ENCODE data around the gene TTF2. TPM values are rescaled to one million over a fixed set of nuclear protein-coding genes. Genes with fewer than 3 reads are reported as not detected.
"Not testable (repeated sequence)": the region's sequence is repeated elsewhere in the genome, so short reads cannot be mapped to it uniquely, and the experiment has no call there.

Gene TTF2
- total RNA-seq, 2 experiments from 2014 or later, result 78.0 to 83.8 TPM

DNA sequence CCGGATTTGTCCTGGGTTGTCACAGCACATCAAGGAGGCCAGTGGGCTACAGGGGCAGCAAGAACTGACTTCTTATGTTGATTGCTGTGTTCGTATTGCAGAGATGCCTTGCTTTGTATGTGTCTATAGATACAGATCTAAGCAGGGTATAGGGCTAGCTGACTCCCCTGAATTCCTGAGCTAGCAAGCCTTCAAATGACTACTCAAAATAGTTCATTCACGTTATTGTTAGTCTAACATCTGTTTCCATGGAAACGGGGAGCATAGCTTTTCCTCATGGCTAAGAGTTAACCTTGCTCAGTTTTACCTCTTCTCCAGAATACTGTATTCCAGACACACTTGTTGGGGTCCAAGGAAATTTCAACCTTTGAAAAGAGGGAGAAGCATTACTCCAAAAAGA is 37.3 kb downstream of the TTF2 start:
- Mint-ChIP-seq H3K27me3 (no peaks in the 10 kb centered on the region), H3K4me3 (no peak overlapping the region), H3K36me3 (ENCODE audit: low read depth) (peaks cover 73% of the 10 kb centered on the region), H3K27ac (no peak overlapping the region), H3K9me3 (no peaks in the 10 kb centered on the region), H3K4me1 (peaks cover 18% of the 10 kb centered on the region)
- ChIA-PET CTCF (interaction anchor here (1.7 kb wide), 1 partner anchor 26 kb away, joined by 3 read pairs; no protein-coding TSS in a partner anchor), POLR2A (no interaction called here)
- DNase-seq, result no peak

DNA sequence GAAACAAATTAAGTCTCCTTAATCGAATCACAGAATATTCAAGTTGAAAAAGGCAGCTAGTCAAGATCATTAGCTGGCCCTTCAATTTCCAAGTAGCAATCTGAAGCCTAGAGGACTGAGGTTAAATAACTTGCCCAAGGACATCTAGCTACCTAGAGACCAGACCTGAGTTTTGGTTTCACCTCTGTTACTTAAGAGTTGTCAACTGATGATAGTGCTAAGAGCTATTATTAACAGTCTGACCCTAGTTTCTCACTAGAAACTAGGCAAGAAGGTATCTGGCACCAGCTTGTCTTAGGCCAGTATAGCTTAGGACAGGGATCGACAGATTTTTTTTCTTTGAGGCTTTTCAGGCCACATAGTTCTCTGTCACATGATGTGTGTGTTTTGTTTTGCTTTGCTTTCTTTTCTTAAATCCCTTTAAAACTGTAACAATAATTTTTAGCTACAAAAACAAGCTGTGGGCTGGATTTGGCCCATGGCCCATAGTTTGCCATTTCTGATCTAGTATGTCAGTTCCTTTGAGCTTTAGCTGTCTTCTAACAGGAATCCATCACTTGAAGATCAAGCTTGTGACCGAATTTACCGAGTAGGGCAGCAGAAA is 38.3 kb downstream of the TTF2 start:
- CTCF ChIA-PET, result no interaction called here
- no peak for DNase-seq
- POLR2A ChIA-PET, result interaction anchor here (0.8 to 1.2 kb wide), 3 partner anchors 13 to 38 kb away, joined by 3 to 4 read pairs (median 3); partner anchors contain the start of gene TTF2
- H3K27me3 Mint-ChIP-seq, result no peaks in the 10 kb centered on the region
- peaks cover 10% of the 10 kb centered on the region for H3K4me1 Mint-ChIP-seq
- no peaks in the 10 kb centered on the region for H3K9me3 Mint-ChIP-seq
- H3K36me3 Mint-ChIP-seq (ENCODE audit: low read depth), result peaks cover 70% of the 10 kb centered on the region
- H3K27ac Mint-ChIP-seq, result no peak overlapping the region
- no peak overlapping the region for H3K4me3 Mint-ChIP-seq

DNA sequence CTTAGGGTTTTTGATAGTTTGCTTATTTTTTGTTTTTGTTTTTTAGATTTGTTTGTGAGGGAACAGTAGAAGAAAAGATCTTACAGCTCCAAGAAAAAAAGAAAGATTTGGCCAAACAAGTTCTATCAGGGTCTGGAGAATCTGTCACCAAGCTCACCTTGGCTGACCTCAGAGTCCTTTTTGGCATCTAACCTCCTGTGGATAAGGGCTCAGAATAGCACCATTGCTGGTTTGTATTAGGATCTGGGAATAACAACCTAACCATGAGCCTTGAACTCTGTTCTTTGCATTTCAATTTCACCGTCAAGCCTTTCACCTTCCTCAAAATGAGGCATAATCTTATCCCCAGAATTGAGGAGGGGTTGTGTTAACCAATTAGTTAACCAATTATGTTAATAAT is 41.2 kb downstream of the TTF2 start:
- Mint-ChIP-seq H3K27ac (no peak overlapping the region), H3K9me3 (no peaks in the 10 kb centered on the region), H3K36me3 (ENCODE audit: low read depth) (peaks cover 79% of the 10 kb centered on the region), H3K27me3 (no peaks in the 10 kb centered on the region), H3K4me3 (no peak overlapping the region), H3K4me1 (peaks cover under 1% of the 10 kb centered on the region)
- POLR2A ChIA-PET, result no interaction called here
- DNase-seq, result no peak
- CTCF ChIA-PET, result interaction anchor here (1.0 kb wide), 1 partner anchor 21 kb away, joined by 3 read pairs; no protein-coding TSS in a partner anchor

GRCh38 chr1:117101858-117102257 is 41.7 kb downstream of the TTF2 start:
- H3K27ac Mint-ChIP-seq, DNase-seq, H3K9me3 Mint-ChIP-seq, H3K4me3 Mint-ChIP-seq, H3K27me3 Mint-ChIP-seq, H3K4me1 Mint-ChIP-seq, POLR2A ChIA-PET: not testable (repeated sequence)
- CTCF ChIA-PET, result interaction anchor here (1.0 kb wide), 1 partner anchor 20 kb away, joined by 3 read pairs; no protein-coding TSS in a partner anchor
- H3K36me3 Mint-ChIP-seq (ENCODE audit: low read depth), result peaks cover 80% of the 10 kb centered on the region

DNA sequence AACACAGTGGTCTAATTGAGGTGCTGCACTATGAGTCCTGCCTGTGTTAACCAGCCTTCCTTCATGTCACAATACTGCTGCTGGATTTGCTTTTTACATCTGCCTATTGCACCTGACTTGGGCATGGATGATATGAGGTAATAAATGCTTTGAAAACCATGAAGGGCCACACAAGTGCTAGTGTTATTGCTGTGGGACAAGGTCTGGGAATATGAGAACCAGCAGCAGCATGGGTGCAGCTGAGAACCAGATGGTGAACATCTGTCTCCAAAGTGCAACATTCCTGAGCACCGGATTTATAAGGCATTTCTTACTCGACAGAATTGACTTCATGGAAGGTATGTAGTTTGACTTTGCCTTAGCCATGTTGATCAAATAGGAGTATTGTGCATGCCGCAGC is 44.9 kb downstream of the TTF2 start:
- POLR2A ChIA-PET, result no interaction called here
- peaks cover 16% of the 10 kb centered on the region for H3K4me1 Mint-ChIP-seq
- peaks cover 70% of the 10 kb centered on the region for H3K36me3 Mint-ChIP-seq (ENCODE audit: low read depth)
- DNase-seq, result no peak
- H3K4me3 Mint-ChIP-seq, result no peak overlapping the region
- H3K27ac Mint-ChIP-seq, result no peak overlapping the region
- CTCF ChIA-PET, result no interaction called here
- no peaks in the 10 kb centered on the region for H3K27me3 Mint-ChIP-seq
- H3K9me3 Mint-ChIP-seq, result no peaks in the 10 kb centered on the region

DNA sequence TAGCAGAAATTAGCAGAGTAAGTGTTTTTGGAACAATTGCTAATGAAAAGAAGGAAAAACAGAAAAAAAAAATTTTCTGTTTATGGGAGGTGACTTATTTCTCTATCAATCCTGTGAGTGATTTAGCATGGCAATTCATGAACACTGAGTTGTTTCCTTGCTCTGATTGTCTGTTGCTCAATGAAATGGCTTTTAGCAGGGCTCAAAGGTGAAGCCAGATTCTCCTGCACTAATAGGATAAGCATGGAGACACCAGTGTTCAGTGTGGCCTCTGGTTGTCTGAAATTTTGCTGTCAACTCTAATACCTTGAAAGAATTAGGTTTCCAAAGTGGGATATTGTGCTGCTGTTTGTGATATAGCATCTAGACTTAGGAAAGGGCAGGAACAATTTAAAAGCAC is 45.6 kb downstream of the TTF2 start:
- ChIA-PET POLR2A (no interaction called here), CTCF (no interaction called here)
- Mint-ChIP-seq H3K36me3 (ENCODE audit: low read depth) (peaks cover 63% of the 10 kb centered on the region), H3K4me3 (no peak overlapping the region), H3K27ac (no peak overlapping the region), H3K27me3 (no peaks in the 10 kb centered on the region), H3K4me1 (peaks cover 19% of the 10 kb centered on the region), H3K9me3 (no peaks in the 10 kb centered on the region)
- no peak for DNase-seq

DNA sequence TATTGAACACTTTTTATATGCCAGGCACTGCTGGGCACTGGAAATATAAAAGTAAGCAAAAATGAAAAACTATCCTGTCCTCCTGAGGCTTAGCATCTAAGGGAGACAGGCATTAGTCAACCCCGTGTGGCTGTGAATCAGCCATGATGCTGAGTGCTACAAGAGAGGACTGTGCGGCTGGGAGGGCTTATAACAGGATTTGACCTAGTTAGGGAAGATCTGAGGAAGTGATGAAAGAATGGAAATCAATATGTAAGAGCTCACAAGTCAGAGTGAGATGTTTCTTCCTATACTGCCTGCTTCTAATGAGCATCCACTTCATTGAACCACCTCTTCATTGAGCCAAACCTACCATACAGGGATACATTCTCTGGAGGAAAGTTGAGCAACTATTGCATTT is 46.4 kb downstream of the TTF2 start:
- CTCF ChIA-PET, result interaction anchor here (0.7 to 1.0 kb wide), 3 partner anchors 12 to 22 kb away, joined by 3 to 4 read pairs (median 3); no protein-coding TSS in a partner anchor
- Mint-ChIP-seq H3K9me3 (no peaks in the 10 kb centered on the region), H3K27me3 (no peaks in the 10 kb centered on the region), H3K27ac (no peak overlapping the region), H3K36me3 (ENCODE audit: low read depth) (peaks cover 55% of the 10 kb centered on the region), H3K4me3 (no peak overlapping the region), H3K4me1 (peaks cover 19% of the 10 kb centered on the region)
- DNase-seq, result no peak
- POLR2A ChIA-PET, result interaction anchor here (0.8 kb wide), 1 partner anchor 10 kb away, joined by 3 read pairs; no protein-coding TSS in a partner anchor

GRCh38 chr1:117107364-117107763 is 47.2 kb downstream of the TTF2 start:
- Mint-ChIP-seq H3K36me3 (ENCODE audit: low read depth) (peaks cover 51% of the 10 kb centered on the region), H3K27ac (no peak overlapping the region), H3K9me3 (no peaks in the 10 kb centered on the region), H3K4me1 (peaks cover 19% of the 10 kb centered on the region), H3K4me3 (no peak overlapping the region), H3K27me3 (no peaks in the 10 kb centered on the region)
- DNase-seq, result no peak
- ChIA-PET POLR2A (no interaction called here), CTCF (interaction anchor here (0.8 to 1.5 kb wide), 3 partner anchors 13 to 20 kb away, joined by 3 to 4 read pairs (median 4); no protein-coding TSS in a partner anchor)

- Mint-ChIP-seq H3K4me1 (peaks cover 19% of the 10 kb centered on the region), H3K9me3 (no peaks in the 10 kb centered on the region), H3K4me3 (no peak overlapping the region), H3K36me3 (ENCODE audit: low read depth) (peaks cover 24% of the 10 kb centered on the region), H3K27me3 (no peaks in the 10 kb centered on the region), H3K27ac (no peak overlapping the region)
- no peak for DNase-seq
- POLR2A ChIA-PET, result interaction anchor here (0.7 to 2.5 kb wide), 2 partner anchors 9 to 12 kb away, joined by 3 to 11 read pairs; no protein-coding TSS in a partner anchor
- CTCF ChIA-PET, result interaction anchor here (0.9 to 2.6 kb wide), 3 partner anchors 15 to 18 kb away, joined by 3 to 11 read pairs (median 4); no protein-coding TSS in a partner anchor
Measured at GRCh38 chr1:117110774-117111173, 50.6 kb downstream of the TTF2 start.

DNA sequence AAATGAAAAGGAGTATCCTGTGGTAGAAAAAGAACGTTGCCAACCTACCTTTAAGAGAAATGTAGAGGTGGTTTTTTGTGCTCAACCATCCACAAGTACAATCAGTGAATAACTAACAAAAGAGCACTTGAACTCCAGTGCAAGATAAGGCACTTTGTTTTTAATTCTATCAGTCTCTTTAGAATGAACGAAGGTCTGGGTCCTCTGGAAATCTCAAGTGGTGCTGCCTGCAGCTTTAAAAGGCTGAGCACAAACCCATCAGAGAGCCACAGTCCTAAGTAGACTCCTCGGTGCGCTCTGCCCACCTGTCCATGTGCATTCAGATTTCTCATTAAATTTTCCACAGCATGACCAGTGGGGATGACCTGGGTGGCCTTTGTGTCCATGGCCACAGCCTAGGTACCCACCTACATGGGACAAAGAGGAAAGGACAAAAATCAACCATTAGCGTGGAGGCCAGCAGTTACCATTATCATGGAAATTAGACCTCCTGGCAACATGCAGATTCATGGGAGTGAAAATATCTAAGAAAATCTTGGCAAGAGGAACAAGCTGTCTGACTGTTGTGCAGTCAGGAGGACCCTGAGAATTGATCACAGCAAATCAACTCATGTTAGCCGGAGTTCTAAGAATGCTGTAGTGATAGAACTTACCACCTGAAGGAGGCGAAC is 52.1 kb downstream of the TTF2 start:
- no peaks in the 10 kb centered on the region for H3K9me3 Mint-ChIP-seq
- H3K27me3 Mint-ChIP-seq, result no peaks in the 10 kb centered on the region
- no peak overlapping the region for H3K4me3 Mint-ChIP-seq
- ChIA-PET POLR2A (no interaction called here), CTCF (interaction anchor here (1.4 kb wide), 1 partner anchor 9 kb away, joined by 3 read pairs; no protein-coding TSS in a partner anchor)
- peaks cover 10% of the 10 kb centered on the region for H3K36me3 Mint-ChIP-seq (ENCODE audit: low read depth)
- H3K4me1 Mint-ChIP-seq, result peaks cover 15% of the 10 kb centered on the region
- H3K27ac Mint-ChIP-seq, result no peak overlapping the region
- DNase-seq, result no peak

GRCh38 chr1:117113199-117113598 is 53.1 kb downstream of the TTF2 start:
- H3K27ac Mint-ChIP-seq, result no peak overlapping the region
- DNase-seq, result no peak
- H3K36me3 Mint-ChIP-seq (ENCODE audit: low read depth), result peaks cover 3% of the 10 kb centered on the region
- no peaks in the 10 kb centered on the region for H3K9me3 Mint-ChIP-seq
- CTCF ChIA-PET, result no interaction called here
- POLR2A ChIA-PET, result interaction anchor here (1.1 kb wide), 1 partner anchor 53 kb away, joined by 3 read pairs; the partner anchor contains the start of gene TTF2
- peaks cover 13% of the 10 kb centered on the region for H3K4me1 Mint-ChIP-seq
- H3K4me3 Mint-ChIP-seq, result no peak overlapping the region
- no peaks in the 10 kb centered on the region for H3K27me3 Mint-ChIP-seq

DNA sequence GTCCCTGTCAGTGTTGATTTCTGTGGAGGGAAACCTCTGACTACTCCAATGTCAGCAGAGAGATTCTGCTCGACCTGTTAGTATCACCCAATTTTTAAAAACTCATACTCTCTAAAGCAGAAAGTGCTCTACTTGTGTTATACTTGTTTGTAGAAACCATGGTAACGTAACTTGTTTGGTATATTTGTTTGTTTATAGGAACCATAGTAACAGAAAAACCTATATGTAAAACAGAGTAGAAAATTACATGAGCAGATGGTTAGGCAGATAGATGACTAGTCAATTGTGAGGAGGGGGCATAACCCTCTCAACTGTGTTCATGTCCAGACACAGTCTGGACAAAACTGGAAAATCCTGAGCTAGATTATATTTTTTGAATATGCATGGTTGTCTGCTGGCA is 54.8 kb downstream of the TTF2 start:
- DNase-seq, result no peak
- H3K9me3 Mint-ChIP-seq, result no peaks in the 10 kb centered on the region
- H3K4me1 Mint-ChIP-seq, result peaks cover 3% of the 10 kb centered on the region
- CTCF ChIA-PET, result interaction anchor here (1.2 to 2.7 kb wide), 2 partner anchors 8 to 14 kb away, joined by 4 to 8 read pairs; no protein-coding TSS in a partner anchor
- no peak overlapping the region for H3K27ac Mint-ChIP-seq
- no peaks in the 10 kb centered on the region for H3K36me3 Mint-ChIP-seq (ENCODE audit: low read depth)
- POLR2A ChIA-PET, result no interaction called here
- no peaks in the 10 kb centered on the region for H3K27me3 Mint-ChIP-seq
- H3K4me3 Mint-ChIP-seq, result no peak overlapping the region

DNA sequence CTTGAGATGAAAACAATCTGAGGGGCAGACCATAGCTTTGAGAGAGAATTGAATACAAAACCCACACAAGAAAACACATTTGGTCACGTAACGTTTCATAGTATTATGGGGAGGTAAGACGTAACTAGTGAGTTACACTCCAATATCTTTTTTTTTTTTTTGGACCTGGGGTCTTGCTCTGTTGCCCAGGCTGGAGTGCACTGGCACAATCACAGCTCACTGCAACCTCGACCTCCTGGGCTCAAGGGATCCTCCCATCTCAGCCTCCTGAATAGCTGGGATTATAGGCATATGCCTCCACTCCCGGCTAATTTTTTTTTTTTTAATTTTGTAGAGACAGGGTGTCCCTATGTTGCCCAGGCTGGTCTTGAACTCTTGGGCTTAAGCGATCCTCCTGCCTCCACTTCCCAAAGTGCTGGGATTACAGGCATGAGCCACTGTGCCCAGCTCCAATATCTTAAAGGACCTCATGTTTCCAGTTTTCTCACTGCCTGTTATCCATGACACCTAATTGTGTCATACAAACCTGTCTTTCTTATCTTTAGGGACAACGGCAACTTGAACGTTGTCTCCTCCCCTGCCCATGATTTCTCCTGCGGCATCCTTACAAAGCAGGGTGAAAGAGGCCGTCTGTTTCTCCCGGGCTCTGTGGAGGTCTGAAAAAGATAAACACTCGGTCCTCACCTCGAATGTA is 56.1 kb downstream of the TTF2 start:
- Mint-ChIP-seq H3K4me1 (peaks cover 1% of the 10 kb centered on the region), H3K9me3 (no peaks in the 10 kb centered on the region), H3K36me3 (ENCODE audit: low read depth) (no peaks in the 10 kb centered on the region), H3K27ac (no peak overlapping the region), H3K27me3 (peaks cover 5% of the 10 kb centered on the region), H3K4me3 (no peak overlapping the region)
- CTCF ChIA-PET, result interaction anchor here (2.7 kb wide), 1 partner anchor 13 kb away, joined by 8 read pairs; no protein-coding TSS in a partner anchor
- POLR2A ChIA-PET, result interaction anchor here (0.7 kb wide), 1 partner anchor 10 kb away, joined by 3 read pairs; no protein-coding TSS in a partner anchor
- DNase-seq, result no peak
